ENCODE results near the gene HOOK2. TPM values are rescaled to one million over a fixed set of nuclear protein-coding genes. Genes with fewer than 3 reads are reported as not detected.

Gene HOOK2
- total RNA-seq, 4 donors from 2014 or later = 27.3 to 109 (median 50.2) TPM

DNA sequence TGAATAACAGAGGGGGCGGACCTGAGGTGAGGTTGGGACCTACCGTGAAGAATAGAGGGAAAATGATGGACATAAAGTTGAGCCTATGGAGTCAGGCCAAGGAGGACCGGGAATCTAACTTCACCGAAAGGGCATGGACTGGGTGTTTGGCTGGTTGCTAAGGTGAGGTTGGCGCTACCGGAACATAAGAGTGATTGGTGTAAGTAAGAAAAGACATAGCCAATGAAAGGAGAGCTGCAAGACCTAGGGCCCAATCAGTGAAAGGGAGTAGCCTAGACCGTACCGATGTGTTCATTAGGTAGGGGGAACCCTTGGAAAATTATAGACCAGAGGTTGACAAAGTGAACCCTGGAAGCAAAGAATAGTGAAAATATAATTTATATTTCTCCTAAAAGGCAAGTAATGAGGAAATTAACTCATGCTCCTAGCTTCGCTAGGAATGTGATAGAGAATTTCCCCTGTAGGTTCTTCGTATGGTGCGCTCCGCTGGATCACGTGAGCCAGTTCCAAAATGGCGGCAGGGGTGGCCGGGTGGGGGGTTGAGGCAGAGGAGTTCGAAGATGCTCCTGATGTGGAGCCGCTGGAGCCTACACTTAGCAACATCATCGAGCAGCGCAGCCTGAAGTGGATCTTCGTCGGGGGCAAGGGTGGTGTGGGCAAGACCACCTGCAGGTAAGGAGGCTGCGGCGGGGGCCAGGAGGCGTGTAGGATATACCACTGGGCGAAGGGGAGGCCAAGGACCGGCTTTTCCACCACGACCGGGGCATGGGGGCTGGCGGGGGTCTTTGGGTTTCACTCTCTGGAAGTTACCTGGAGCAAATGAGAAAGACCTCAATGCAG, 38.1 kb downstream of the HOOK2 start, which contains the start of gene GET3:
Gene GET3 (plus strand): TSS at position 503 of the 840 bp plus-strand sequence. CDS start 9 bp downstream, at position 512.
- H3K27me3 ChIP-seq = no peaks in the 10 kb centered on the region
- DNase-seq (ENCODE audit: low spot score in 2 of 2) = peak; percentile 82 to 93
- peaks cover 0 to 49% (median 31%) of the 10 kb centered on the region in 4 donors for H3K4me1 ChIP-seq
- TF ChIP-seq POLR2A (IDR thresholded peaks at IDR 0.05) (peak in 1 of 2 donors; percentile 6), EP300 (IDR thresholded peaks at IDR 0.05) (peak; percentile 84 to 86)
- TF ChIP-seq, protein P1, sequence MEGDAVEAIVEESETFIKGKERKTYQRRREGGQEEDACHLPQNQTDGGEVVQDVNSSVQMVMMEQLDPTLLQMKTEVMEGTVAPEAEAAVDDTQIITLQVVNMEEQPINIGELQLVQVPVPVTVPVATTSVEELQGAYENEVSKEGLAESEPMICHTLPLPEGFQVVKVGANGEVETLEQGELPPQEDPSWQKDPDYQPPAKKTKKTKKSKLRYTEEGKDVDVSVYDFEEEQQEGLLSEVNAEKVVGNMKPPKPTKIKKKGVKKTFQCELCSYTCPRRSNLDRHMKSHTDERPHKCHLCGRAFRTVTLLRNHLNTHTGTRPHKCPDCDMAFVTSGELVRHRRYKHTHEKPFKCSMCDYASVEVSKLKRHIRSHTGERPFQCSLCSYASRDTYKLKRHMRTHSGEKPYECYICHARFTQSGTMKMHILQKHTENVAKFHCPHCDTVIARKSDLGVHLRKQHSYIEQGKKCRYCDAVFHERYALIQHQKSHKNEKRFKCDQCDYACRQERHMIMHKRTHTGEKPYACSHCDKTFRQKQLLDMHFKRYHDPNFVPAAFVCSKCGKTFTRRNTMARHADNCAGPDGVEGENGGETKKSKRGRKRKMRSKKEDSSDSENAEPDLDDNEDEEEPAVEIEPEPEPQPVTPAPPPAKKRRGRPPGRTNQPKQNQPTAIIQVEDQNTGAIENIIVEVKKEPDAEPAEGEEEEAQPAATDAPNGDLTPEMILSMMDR (IDR thresholded peaks at IDR 0.05) = peak in 2 of 5 experiments; percentile 59 to 71
- 0% methylated on average over 29 of the region's 29 CpGs for WGBS, 2 donors
- H3K36me3 ChIP-seq = peaks cover 0 to 33% (median 0%) of the 10 kb centered on the region in 3 donors
- peak within 1 kb of the TSS; percentile 64 to 86 (median 80) for H3K4me3 ChIP-seq
- peak within 1 kb of the TSS; percentile 84 to 97 (median 90) for H3K27ac ChIP-seq
- no peaks in the 10 kb centered on the region for H3K9me3 ChIP-seq

DNA sequence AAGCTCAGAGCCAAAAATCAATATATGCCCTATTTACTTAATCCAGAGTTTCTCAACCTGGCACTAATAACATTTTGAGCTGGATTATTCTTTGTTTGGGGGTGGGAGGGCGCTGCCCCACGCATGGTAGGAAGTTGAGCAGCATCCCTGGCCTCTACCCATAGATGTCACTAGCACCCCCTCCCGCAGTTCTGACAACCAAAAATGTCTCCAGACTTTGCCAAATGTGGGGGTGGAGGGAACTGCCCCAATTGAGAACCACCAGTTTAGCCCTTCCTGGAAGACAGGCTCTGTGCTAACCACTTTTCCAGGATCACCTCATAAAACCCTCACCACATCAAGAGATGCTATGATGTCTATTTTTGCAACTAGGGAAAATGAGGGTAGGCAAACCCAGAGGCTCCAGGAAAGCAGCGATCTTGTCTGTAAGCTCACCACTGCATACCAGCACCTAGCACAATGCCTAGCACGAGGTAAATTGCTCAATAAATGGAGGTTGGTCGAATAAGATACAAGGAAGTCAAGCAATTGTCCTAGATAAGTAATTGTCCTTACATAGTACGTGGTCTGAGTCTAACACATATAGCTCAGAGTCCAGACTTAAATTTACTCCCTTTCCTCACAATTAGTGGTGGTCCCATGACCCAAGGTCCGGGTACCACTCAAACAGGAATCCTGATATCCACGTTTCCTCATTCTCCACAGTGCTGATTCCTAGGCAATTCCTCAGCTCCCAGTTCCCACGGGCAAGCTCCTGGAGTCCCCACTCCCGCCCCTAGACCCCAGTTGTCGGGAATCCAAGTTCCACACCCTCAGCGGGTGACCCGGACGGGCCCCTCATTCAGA, 41.8 kb downstream of the HOOK2 start:
- no peak for DNase-seq (ENCODE audit: low spot score in 2 of 2)
- no peaks in the 10 kb centered on the region for H3K27me3 ChIP-seq
- no peak for TF ChIP-seq POLR2A (IDR thresholded peaks at IDR 0.05)
- no peaks in the 10 kb centered on the region for H3K9me3 ChIP-seq
- 1 to 4% methylated on average over 11 to 15 of the region's 15 CpGs for WGBS, 2 donors
- peaks cover 0 to 33% (median 0%) of the 10 kb centered on the region in 3 donors for H3K36me3 ChIP-seq
- peak overlapping the region; percentile 47 to 100 (median 88) for H3K4me3 ChIP-seq
- H3K27ac ChIP-seq = peak overlapping the region; percentile 74 to 98 (median 94)
- peaks cover 0 to 64% (median 34%) of the 10 kb centered on the region in 4 donors for H3K4me1 ChIP-seq

DNA sequence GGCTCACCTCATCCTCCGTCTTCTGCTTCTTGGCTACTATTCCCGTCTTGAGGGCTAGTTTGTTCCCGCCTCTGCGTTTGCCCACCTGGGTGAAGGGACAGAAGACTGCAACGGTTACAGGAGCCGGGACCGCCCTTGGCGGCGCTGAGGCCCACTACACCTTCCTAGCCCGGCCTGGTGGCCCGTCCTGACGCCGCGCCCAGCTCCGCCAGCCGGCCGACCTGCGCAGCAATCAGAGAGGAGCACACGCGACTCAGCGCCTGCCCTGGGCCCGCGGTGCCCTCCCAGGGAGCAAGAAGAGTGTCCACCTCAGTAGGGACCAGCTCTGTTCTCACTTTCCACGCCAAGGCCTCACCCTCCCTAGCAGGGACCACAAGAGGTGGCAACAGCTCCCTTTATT, 44.0 kb downstream of the HOOK2 start:
- TF ChIP-seq POLR2A (IDR thresholded peaks at IDR 0.05) (no peak), EP300 (IDR thresholded peaks at IDR 0.05) (no peak)
- TF ChIP-seq, protein P1 (IDR thresholded peaks at IDR 0.05) = no peak
- no peak for DNase-seq (ENCODE audit: low spot score in 2 of 2)
- H3K36me3 ChIP-seq = peaks cover 0 to 51% (median 0%) of the 10 kb centered on the region in 3 donors
- no peaks in the 10 kb centered on the region for H3K27me3 ChIP-seq
- WGBS, 2 donors = 89 to 93% methylated on average over 24 of the region's 24 CpGs
- peaks cover 0 to 49% (median 22%) of the 10 kb centered on the region in 4 donors for H3K4me1 ChIP-seq
- H3K27ac ChIP-seq = no peak overlapping the region
- H3K4me3 ChIP-seq = no peak overlapping the region
- H3K9me3 ChIP-seq = no peaks in the 10 kb centered on the region

DNA sequence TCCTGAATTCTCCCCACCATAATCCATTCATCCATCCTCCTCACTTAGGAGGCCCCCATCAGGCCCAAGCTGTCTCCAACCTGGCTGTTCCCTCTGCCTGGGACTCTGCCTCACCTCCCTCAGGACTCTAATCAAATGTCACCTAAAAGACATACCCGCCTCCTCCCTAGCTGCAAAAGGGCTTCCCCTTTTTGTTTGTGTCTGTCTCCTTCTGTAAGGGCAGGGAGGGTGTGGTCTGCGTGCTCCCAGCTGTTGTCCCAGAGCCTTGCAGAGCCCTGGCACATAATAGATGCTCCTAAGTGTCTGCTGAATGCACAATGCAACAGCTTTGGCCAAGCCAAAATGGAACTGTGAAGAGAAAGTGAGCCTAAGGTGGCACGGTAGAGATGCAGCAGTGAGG, 45.3 kb downstream of the HOOK2 start:
- 79 to 80% methylated on average over 3 of the region's 3 CpGs for WGBS, 2 donors
- DNase-seq (ENCODE audit: low spot score in 2 of 2) = no peak

More for the DNA sequence above, 45.3 kb downstream of the HOOK2 start:
- no peaks in the 10 kb centered on the region for H3K9me3 ChIP-seq
- H3K27ac ChIP-seq = no peak overlapping the region
- no peaks in the 10 kb centered on the region for H3K27me3 ChIP-seq
- H3K4me1 ChIP-seq = peaks cover 0 to 39% (median 19%) of the 10 kb centered on the region in 4 donors
- H3K36me3 ChIP-seq = peaks cover 0 to 51% (median 0%) of the 10 kb centered on the region in 3 donors
- no peak overlapping the region for H3K4me3 ChIP-seq
- TF ChIP-seq EP300 (IDR thresholded peaks at IDR 0.05) (no peak), POLR2A (IDR thresholded peaks at IDR 0.05) (no peak)
- TF ChIP-seq, protein P1 (IDR thresholded peaks at IDR 0.05) = no peak

All from tibial nerve (tissue), 4 donors.